ENCODE results near the gene KIF26A. TPM values are rescaled to one million over a fixed set of nuclear protein-coding genes. Genes with fewer than 3 reads are reported as not detected.

KIF26A gene
- total and polyA plus RNA-seq, 2 donors (not counting 1 experiment from before 2014, with no cell fraction given), result 0.15 TPM; not detected in 1

DNA sequence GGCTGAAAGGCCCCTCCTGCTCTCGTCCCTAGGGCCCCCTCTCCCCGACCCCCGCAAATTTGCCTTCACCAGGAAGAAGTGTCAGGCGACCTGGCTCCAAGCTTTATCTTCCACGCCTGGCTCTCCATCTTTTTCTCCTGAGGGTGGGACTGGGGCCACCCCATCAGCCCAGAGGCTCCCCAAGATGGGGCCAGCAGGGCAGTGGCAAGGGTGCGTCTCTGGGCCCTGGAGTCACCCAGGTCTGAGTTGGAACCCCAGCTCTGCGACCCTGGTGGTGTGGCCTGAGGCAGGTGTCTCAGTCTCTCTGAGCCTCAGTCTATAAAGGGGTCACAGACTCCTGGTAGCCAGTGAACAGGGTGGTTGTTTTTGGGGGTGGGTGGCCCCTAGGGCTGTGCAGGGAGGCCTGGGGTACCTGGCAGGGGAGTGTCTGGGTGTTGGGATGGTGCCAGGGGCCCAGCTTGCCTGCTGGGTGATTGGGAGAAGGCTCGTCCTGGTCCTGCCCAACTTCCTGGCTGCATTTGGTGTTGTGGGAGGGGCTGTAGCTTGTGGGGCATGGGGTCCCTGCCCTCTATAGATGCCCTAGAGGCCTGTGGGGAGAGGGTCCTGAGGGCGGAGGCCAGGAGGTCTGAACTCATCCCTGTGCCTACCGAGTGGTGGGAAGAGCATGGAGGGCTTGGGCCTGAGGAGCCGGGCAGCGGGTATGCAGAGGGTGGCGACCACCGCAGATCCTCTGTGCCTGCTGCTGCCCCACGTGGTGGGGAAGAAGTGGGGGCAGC is 7.6 kb downstream of the KIF26A start:
- POLR2A ChIA-PET, result no interaction called here
- Histone ChIP-seq H3K27me3 (replicated peaks in 1 of 4; ENCODE audit: control extremely low read depth in 1 of 4, control insufficient read depth in 3 of 4, insufficient read depth in 4 of 4, low read length in 3 of 4) (peaks cover 0 to 8% (median 0%) of the 10 kb centered on the region in 4 experiments), H3K9ac (ENCODE audit: low read length) (no peak overlapping the region), H3K9me3 (ENCODE audit: control extremely low read depth in 1 of 3, control insufficient read depth in 2 of 3, insufficient read depth in 1 of 3, low read length in 2 of 3) (no peaks in the 10 kb centered on the region), H2AFZ (ENCODE audit: insufficient read depth, low read depth, low read length, poor library complexity, severe bottlenecking) (no peak overlapping the region), H3K4me3 (ENCODE audit: control extremely low read depth in 1 of 5, extremely low read depth in 1 of 5, insufficient read depth in 1 of 5, low read depth in 2 of 5, low read length in 4 of 5) (no peak overlapping the region), H3K4me2 (replicated peaks; ENCODE audit: low read depth, low read length, poor library complexity, severe bottlenecking) (no peak overlapping the region), H3K79me2 (ENCODE audit: control insufficient read depth, insufficient read depth, low read length) (no peaks in the 10 kb centered on the region), H3K4me1 (ENCODE audit: control insufficient read depth in 2 of 2, insufficient read depth in 2 of 2, low read length in 2 of 2) (no peaks in the 10 kb centered on the region), H4K20me1 (ENCODE audit: control insufficient read depth, insufficient read depth, low read length, poor library complexity, severe bottlenecking) (no peaks in the 10 kb centered on the region), H3K36me3 (replicated peaks in 1 of 2; ENCODE audit: control extremely low read depth in 1 of 2, control insufficient read depth in 1 of 2, extremely low read depth in 1 of 2, insufficient read depth in 2 of 2, low read length in 1 of 2) (no peaks in the 10 kb centered on the region), H3K27ac (ENCODE audit: low read length in 2 of 2) (no peak overlapping the region)
- H3K4me3 Mint-ChIP-seq, result no peak overlapping the region
- CTCF ChIA-PET, result no interaction called here
- H3K27me3 Mint-ChIP-seq, result peaks cover 14% of the 10 kb centered on the region
- no peaks in the 10 kb centered on the region for H3K9me3 Mint-ChIP-seq (ENCODE audit: insufficient read depth)
- ATAC-seq (ENCODE audit: low read depth) (no peak), DNase-seq (no peak)
- 83% methylated on average over 15 of the region's 15 CpGs for WGBS (ENCODE audit: insufficient coverage)
- no peak overlapping the region for H3K27ac Mint-ChIP-seq
- no peaks in the 10 kb centered on the region for H3K4me1 Mint-ChIP-seq
- no peak for TF ChIP-seq EZH2 (IDR thresholded peaks at IDR 0.05; ENCODE audit: borderline replicate concordance, insufficient read depth, low read depth, low read length, poor library complexity, severe bottlenecking)
- intact Hi-C loops (cut with micrococcal nuclease), result no loop called here

DNA sequence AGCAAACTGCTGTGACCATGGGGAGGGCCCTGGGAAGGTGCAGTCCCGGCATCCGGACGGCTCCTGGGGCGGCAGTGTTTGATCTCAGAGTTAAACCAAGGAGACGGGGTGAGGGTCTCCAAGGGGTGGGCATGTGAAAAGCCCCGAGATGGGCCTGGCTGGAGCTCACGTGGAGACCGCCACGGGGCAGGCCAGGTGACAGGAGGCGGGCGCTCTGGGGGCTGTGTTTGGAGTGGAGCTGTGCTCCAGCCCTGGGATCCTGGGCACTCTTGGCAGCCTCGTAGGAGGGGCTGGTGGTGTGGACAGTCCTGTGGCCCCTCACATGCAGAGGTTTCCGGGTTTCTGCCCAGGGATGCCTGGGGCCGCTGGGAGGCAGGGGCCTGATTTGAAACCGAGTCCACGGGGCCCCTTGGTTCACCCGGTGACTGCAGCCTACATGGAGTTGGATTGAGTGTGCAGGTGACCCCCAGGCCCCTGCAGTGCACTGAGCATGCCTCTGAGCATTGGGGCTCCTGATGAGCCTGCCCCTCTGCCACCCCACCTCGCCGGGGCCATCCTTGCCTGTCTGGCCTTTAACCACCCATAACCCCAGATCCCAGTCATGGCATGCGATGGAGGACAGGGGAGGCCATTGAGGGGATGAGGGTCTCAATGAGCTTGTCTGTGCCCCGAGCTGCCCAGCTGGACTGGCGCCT is 8.4 kb downstream of the KIF26A start:
- H3K27me3 ChIP-seq (replicated peaks in 1 of 4; ENCODE audit: control extremely low read depth in 1 of 4, control insufficient read depth in 3 of 4, insufficient read depth in 4 of 4, low read length in 3 of 4), result peaks cover 0 to 8% (median 0%) of the 10 kb centered on the region in 4 experiments
- H3K4me1 Mint-ChIP-seq, result no peaks in the 10 kb centered on the region
- H3K4me3 ChIP-seq (ENCODE audit: control extremely low read depth in 1 of 5, extremely low read depth in 1 of 5, insufficient read depth in 1 of 5, low read depth in 2 of 5, low read length in 4 of 5), result no peak overlapping the region
- no peak overlapping the region for H3K4me2 ChIP-seq (replicated peaks; ENCODE audit: low read depth, low read length, poor library complexity, severe bottlenecking)
- CTCF ChIA-PET, result no interaction called here
- no peaks in the 10 kb centered on the region for H3K9me3 Mint-ChIP-seq (ENCODE audit: insufficient read depth)
- WGBS (ENCODE audit: insufficient coverage), result 94% methylated on average over 19 of the region's 22 CpGs
- no peak overlapping the region for H3K27ac Mint-ChIP-seq
- no peaks in the 10 kb centered on the region for H3K9me3 ChIP-seq (ENCODE audit: control extremely low read depth in 1 of 3, control insufficient read depth in 2 of 3, insufficient read depth in 1 of 3, low read length in 2 of 3)
- H3K36me3 ChIP-seq (replicated peaks in 1 of 2; ENCODE audit: control extremely low read depth in 1 of 2, control insufficient read depth in 1 of 2, extremely low read depth in 1 of 2, insufficient read depth in 2 of 2, low read length in 1 of 2), result no peaks in the 10 kb centered on the region
- no peaks in the 10 kb centered on the region for H3K79me2 ChIP-seq (ENCODE audit: control insufficient read depth, insufficient read depth, low read length)
- H3K27me3 Mint-ChIP-seq, result peaks cover 14% of the 10 kb centered on the region
- no peaks in the 10 kb centered on the region for H4K20me1 ChIP-seq (ENCODE audit: control insufficient read depth, insufficient read depth, low read length, poor library complexity, severe bottlenecking)
- POLR2A ChIA-PET, result no interaction called here
- H3K27ac ChIP-seq (ENCODE audit: low read length in 2 of 2), result no peak overlapping the region
- H3K4me3 Mint-ChIP-seq, result no peak overlapping the region
- intact Hi-C loops (cut with micrococcal nuclease), result no loop called here
- no peak for DNase-seq
- no peaks in the 10 kb centered on the region for H3K4me1 ChIP-seq (ENCODE audit: control insufficient read depth in 2 of 2, insufficient read depth in 2 of 2, low read length in 2 of 2)
- ATAC-seq (ENCODE audit: low read depth), result no peak
- no peak overlapping the region for H2AFZ ChIP-seq (ENCODE audit: insufficient read depth, low read depth, low read length, poor library complexity, severe bottlenecking)
- H3K9ac ChIP-seq (ENCODE audit: low read length), result no peak overlapping the region
- TF ChIP-seq, protein P1, sequence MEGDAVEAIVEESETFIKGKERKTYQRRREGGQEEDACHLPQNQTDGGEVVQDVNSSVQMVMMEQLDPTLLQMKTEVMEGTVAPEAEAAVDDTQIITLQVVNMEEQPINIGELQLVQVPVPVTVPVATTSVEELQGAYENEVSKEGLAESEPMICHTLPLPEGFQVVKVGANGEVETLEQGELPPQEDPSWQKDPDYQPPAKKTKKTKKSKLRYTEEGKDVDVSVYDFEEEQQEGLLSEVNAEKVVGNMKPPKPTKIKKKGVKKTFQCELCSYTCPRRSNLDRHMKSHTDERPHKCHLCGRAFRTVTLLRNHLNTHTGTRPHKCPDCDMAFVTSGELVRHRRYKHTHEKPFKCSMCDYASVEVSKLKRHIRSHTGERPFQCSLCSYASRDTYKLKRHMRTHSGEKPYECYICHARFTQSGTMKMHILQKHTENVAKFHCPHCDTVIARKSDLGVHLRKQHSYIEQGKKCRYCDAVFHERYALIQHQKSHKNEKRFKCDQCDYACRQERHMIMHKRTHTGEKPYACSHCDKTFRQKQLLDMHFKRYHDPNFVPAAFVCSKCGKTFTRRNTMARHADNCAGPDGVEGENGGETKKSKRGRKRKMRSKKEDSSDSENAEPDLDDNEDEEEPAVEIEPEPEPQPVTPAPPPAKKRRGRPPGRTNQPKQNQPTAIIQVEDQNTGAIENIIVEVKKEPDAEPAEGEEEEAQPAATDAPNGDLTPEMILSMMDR (IDR thresholded peaks at IDR 0.05), result no peak
- no peak for TF ChIP-seq EZH2 (IDR thresholded peaks at IDR 0.05; ENCODE audit: borderline replicate concordance, insufficient read depth, low read depth, low read length, poor library complexity, severe bottlenecking)
